Activated naive CD4-positive, alpha-beta T cell treated with anti-CD3 and anti-CD28 coated beads, Interleukin-2, amount 50 U/mL, for 24 hours (primary cell): Measurements from ENCODE around the gene SLC7A7.
A peak's percentile ranks its signal among the peaks of the same experiment; 100 is the strongest.
"Not testable (repeated sequence)": the region's sequence is repeated elsewhere in the genome, so short reads cannot be mapped to it uniquely, and the experiment has no call there.

Source experiments
- H3K27ac Mint-ChIP-seq: one replicate; pipeline ENCODE4 v1.8.0; 2021; ENCODE audit warnings: mild to moderate bottlenecking, mixed read lengths
- H3K27me3 Mint-ChIP-seq: one replicate; pipeline ENCODE4 v1.8.0; 2021; ENCODE audit warnings: mixed read lengths
- H3K36me3 Mint-ChIP-seq: one replicate; pipeline ENCODE4 v1.8.0; 2021; ENCODE audit warnings: mixed read lengths
- H3K4me1 Mint-ChIP-seq: one replicate; pipeline ENCODE4 v1.8.0; 2021; ENCODE audit warnings: mixed read lengths
- H3K4me3 Mint-ChIP-seq: one replicate; pipeline ENCODE4 v1.8.0; 2021; ENCODE audit warnings: mild to moderate bottlenecking, mixed read lengths
- H3K9me3 Mint-ChIP-seq: one replicate; pipeline ENCODE4 v1.8.0; 2021; ENCODE audit warnings: mixed read lengths

The SLC7A7 gene

GRCh38 chr14:22836301-22837113 is 21.3 kb upstream of the SLC7A7 start, which contains the start of gene MMP14:
MMP14 (plus strand) TSS chr14:22836585; CDS start chr14:22836818, 233 bp downstream.
- Mint-ChIP-seq H3K4me1 (peaks cover 35% of the 10 kb centered on the region), H3K36me3 (peaks cover 14% of the 10 kb centered on the region), H3K27me3 (no peaks in the 10 kb centered on the region), H3K4me3 (peak within 1 kb of the TSS; percentile 91), H3K9me3 (no peaks in the 10 kb centered on the region), H3K27ac (peak within 1 kb of the TSS; percentile 90)

DNA sequence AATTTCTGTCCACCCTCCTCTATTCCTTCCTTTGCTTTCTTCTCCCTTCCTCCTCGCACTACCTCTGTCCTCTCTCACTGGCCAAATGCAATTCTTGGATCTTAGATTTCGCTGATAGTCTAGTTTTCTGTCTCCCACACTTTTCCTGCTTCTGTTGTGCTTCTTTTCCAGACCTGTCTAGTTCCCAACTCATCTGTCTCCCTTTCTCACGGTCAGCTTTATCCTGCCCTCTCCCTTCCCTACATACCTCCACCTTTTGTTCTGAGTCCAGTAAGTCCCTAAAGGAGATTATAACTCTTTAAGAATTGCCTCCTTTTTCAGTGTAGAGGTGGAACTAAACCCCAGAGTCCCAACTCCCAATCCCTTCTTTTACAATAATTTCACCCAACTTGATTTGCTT is 20.3 kb upstream of the SLC7A7 start:
- Mint-ChIP-seq H3K27ac (peak overlapping the region; percentile 52), H3K36me3 (peaks cover 17% of the 10 kb centered on the region), H3K9me3 (no peaks in the 10 kb centered on the region), H3K4me3 (peak overlapping the region; percentile 83), H3K4me1 (peaks cover 43% of the 10 kb centered on the region), H3K27me3 (no peaks in the 10 kb centered on the region)

GRCh38 chr14:22830443-22831010 is 15.3 kb upstream of the SLC7A7 start:
- Mint-ChIP-seq H3K27me3 (no peaks in the 10 kb centered on the region), H3K4me3 (peak overlapping the region; percentile 99), H3K36me3 (peaks cover 12% of the 10 kb centered on the region), H3K27ac (peak overlapping the region; percentile 93), H3K9me3 (no peaks in the 10 kb centered on the region), H3K4me1 (peaks cover 32% of the 10 kb centered on the region)

GRCh38 chr14:22829661-22830442 is 14.6 kb upstream of the SLC7A7 start, which contains the start of gene MRPL52:
MRPL52 (plus strand) TSS chr14:22829887; CDS start chr14:22829913, 26 bp downstream.
- Mint-ChIP-seq H3K27ac (peak within 1 kb of the TSS; percentile 93), H3K4me1 (peaks cover 32% of the 10 kb centered on the region), H3K4me3 (peak within 1 kb of the TSS; percentile 99), H3K9me3 (no peaks in the 10 kb centered on the region), H3K36me3 (peaks cover 10% of the 10 kb centered on the region), H3K27me3 (no peaks in the 10 kb centered on the region)

- peaks cover 39% of the 10 kb centered on the region for H3K4me1 Mint-ChIP-seq
- H3K9me3 Mint-ChIP-seq, H3K27me3 Mint-ChIP-seq: not testable (repeated sequence)
- peaks cover 10% of the 10 kb centered on the region for H3K36me3 Mint-ChIP-seq
- H3K27ac Mint-ChIP-seq: peak overlapping the region; percentile 93
- peak overlapping the region; percentile 99 for H3K4me3 Mint-ChIP-seq
Observed at GRCh38 chr14:22829076-22829660, 13.9 kb upstream of the SLC7A7 start.

DNA sequence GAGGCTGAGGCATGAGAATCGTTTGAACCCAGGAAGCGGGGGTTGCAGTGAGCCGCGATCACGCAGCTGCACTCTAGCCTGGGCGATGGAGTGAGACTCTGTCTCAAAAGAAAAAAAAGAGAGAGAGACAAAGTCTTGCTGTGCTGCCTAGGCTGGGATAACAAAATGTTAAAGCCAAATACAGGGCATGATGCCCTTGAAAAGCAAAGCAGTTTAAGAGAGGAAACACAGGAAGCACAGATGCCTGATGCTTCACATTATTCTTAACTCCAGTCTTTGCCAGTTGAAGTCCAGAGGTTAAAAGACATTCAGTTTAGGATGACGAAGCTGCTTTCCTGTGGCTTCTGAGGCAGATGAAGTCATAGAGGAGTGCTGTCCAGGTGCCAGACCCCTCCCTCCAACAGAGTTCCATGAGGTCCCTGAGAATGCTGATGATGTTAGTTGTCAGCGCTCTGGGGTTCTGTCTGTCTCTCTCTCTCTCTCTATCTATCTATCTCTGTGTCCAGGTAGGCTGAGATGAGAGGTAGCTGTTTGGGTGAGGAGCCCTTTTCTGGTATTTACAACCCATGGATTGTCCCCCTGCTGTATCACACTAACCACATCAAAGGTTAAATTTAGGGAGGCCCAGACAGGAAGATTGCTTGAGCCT is 9.6 kb upstream of the SLC7A7 start:
- Mint-ChIP-seq H3K4me3 (no peak overlapping the region), H3K36me3 (no peaks in the 10 kb centered on the region), H3K27me3 (no peaks in the 10 kb centered on the region), H3K4me1 (peaks cover 32% of the 10 kb centered on the region), H3K27ac (no peak overlapping the region), H3K9me3 (no peaks in the 10 kb centered on the region)

GRCh38 chr14:22822571-22823098 is 7.4 kb upstream of the SLC7A7 start:
- no peaks in the 10 kb centered on the region for H3K9me3 Mint-ChIP-seq
- no peaks in the 10 kb centered on the region for H3K27me3 Mint-ChIP-seq
- no peak overlapping the region for H3K27ac Mint-ChIP-seq
- peaks cover 25% of the 10 kb centered on the region for H3K4me1 Mint-ChIP-seq
- no peaks in the 10 kb centered on the region for H3K36me3 Mint-ChIP-seq
- peak overlapping the region; percentile 62 for H3K4me3 Mint-ChIP-seq

DNA sequence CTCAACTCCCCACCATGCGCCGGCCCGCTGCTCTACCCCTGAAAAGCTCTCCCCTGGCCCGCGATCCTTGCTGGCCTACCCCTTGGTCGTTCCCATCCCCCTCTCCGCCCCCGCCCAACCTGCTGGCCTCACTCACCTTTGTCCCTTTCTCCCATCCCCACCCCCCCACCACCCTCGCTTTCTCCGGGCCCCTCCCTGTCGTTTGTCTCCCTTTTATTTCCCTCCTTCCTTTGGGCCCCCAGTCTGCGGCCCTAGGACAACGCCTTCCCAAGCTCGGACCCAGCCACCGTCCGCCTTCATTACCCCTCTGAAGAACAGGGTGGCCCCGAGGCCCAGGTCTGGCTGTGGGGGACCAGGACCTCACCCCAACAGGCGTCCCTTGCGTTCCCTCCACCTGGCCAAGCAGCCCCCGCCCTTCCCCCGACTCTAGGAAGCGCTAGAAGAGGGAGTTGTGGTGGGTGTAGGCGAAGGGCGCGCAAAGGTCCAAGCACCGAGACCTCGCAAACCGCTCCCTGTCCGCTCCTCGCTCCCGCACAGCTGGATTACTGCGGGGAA is 6.9 kb upstream of the SLC7A7 start:
- Mint-ChIP-seq H3K36me3 (no peaks in the 10 kb centered on the region), H3K27me3 (no peaks in the 10 kb centered on the region), H3K4me1 (peaks cover 25% of the 10 kb centered on the region), H3K27ac (no peak overlapping the region), H3K4me3 (peak overlapping the region; percentile 62), H3K9me3 (no peaks in the 10 kb centered on the region)

GRCh38 chr14:22821193-22822015 is 6.2 kb upstream of the SLC7A7 start:
- Mint-ChIP-seq H3K27ac (peak overlapping the region; percentile 11), H3K4me1 (peaks cover 25% of the 10 kb centered on the region), H3K4me3 (no peak overlapping the region), H3K36me3 (no peaks in the 10 kb centered on the region), H3K27me3 (no peaks in the 10 kb centered on the region), H3K9me3 (no peaks in the 10 kb centered on the region)

DNA sequence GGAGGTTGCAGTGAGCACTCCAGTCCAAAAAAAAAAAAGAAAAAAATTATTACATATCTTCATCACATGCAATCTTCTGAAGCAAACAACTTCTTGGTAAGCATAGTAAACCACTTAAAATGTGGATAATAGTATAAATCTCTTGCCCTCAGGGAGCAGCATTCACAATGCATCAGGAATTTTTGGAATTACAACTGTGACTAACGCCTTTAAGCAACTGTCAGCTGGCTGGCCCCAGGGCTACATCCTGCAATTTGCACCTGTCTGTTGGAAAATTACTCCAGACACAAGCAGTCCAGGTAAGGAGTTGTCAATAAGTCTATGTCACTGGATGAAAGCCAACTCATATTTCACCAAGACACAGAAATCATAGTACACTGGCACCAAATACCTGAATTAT is 5.5 kb upstream of the SLC7A7 start:
- Mint-ChIP-seq H3K4me3 (no peak overlapping the region), H3K27ac (no peak overlapping the region), H3K36me3 (no peaks in the 10 kb centered on the region), H3K4me1 (peaks cover 28% of the 10 kb centered on the region), H3K9me3 (no peaks in the 10 kb centered on the region), H3K27me3 (no peaks in the 10 kb centered on the region)

DNA sequence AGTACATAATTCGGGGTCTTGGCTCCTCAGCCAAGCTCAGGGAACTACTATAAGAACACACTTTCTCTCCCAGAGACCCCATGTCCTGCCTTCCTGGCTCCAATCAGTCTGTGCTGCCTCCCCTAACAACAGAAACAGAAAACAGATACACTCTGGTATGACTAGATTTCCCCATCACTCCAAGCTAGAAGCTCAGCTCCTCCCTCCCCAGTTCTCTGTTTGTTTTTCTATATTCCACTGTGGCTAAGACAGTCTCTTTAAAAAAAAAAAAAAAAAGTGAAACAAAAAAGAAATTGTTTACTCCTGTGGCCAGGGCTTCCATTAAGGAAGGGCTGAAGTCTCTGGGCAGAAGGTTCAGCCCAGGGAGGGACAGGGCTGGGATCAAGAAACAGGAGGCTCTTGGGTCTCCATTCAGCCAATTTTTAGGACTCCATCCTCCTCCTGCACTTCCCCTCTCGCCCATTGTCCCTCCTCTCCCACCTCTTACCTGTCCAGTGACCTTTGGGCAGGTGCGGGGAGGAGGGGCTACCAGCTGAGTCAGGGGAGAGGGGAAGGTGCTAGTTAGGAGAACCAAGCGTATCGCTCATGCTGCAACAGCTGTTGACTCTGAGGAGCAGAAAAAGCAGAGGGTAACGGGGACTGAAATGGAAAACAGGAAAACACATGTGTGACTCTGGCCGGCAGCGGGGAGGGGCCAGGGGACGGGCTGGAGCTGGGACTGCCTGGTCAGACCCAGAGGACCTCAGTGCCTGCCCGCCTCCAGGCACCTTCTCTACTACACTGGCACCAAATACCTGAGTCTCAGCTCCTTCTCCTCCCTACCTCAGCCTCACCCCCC is 4.1 kb upstream of the SLC7A7 start:
- H3K9me3 Mint-ChIP-seq: no peaks in the 10 kb centered on the region
- peaks cover 27% of the 10 kb centered on the region for H3K4me1 Mint-ChIP-seq
- H3K36me3 Mint-ChIP-seq: no peaks in the 10 kb centered on the region
- H3K27ac Mint-ChIP-seq: peak overlapping the region; percentile 42
- no peaks in the 10 kb centered on the region for H3K27me3 Mint-ChIP-seq
- no peak overlapping the region for H3K4me3 Mint-ChIP-seq

DNA sequence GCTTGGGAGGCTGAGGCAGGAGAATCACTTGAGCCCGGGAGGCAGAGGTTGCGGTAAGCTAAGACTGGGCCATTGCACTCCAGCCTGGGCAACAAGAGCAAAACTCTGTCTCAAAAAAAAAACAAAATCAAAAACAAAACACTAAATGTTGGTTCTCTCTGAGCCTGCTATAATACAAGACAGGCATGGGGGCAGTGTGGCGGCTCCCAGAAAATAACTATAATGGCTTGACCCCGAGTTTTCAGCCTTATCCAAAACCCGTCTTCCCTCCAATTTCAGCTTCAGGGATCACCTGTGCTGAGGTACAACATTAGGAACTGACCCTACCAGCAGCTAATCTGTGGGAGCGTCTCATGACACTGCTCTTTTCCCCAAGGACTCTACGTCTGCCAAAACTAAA is 862 bp downstream of the SLC7A7 start:
- H3K36me3 Mint-ChIP-seq: no peaks in the 10 kb centered on the region
- no peak overlapping the region for H3K27ac Mint-ChIP-seq
- no peaks in the 10 kb centered on the region for H3K9me3 Mint-ChIP-seq
- no peak overlapping the region for H3K4me3 Mint-ChIP-seq
- H3K4me1 Mint-ChIP-seq: peaks cover 15% of the 10 kb centered on the region
- no peaks in the 10 kb centered on the region for H3K27me3 Mint-ChIP-seq

- Mint-ChIP-seq H3K27ac (no peak overlapping the region), H3K9me3 (no peaks in the 10 kb centered on the region), H3K4me1 (peaks cover 15% of the 10 kb centered on the region)
Observed at GRCh38 chr14:22813145-22813544, 2.1 kb downstream of the SLC7A7 start.

More at GRCh38 chr14:22813145-22813544, 2.1 kb downstream of the SLC7A7 start:
- Mint-ChIP-seq H3K36me3 (no peaks in the 10 kb centered on the region), H3K4me3 (no peak overlapping the region), H3K27me3 (no peaks in the 10 kb centered on the region)
